RPMI7951 (cell line): Measurements from ENCODE around the gene ABCD1. TPM values are rescaled to one million over a fixed set of nuclear protein-coding genes. Genes with fewer than 3 reads are reported as not detected.

Source experiments
- DNase-seq: peaks from one replicate; pipeline ENCODE4 v3.0.0-alpha.2; 2012; ENCODE audit warnings: low read depth
- total RNA-seq: library from RNA; depleted of rRNA; stranded (reverse); fragments of >200 nt; shearing (Covaris generic); gene quantifications from 2 replicates; pipeline ENCODE4 v1.2.3, GENCODE V29; 2014

ABCD1 gene
- total RNA-seq, 1 experiment from 2014 or later = 7.0 TPM

GRCh38 chrX:153773741-153774575, 49.3 kb downstream of the ABCD1 start:
- DNase-seq = no peak

- DNase-seq = no peak
Observed at GRCh38 chrX:153774576-153775292, 50.1 kb downstream of the ABCD1 start.

- DNase-seq = no peak
Observed at GRCh38 chrX:153775293-153776119, 50.9 kb downstream of the ABCD1 start.

GRCh38 chrX:153776120-153776599, 51.5 kb downstream of the ABCD1 start:
- DNase-seq = no peak

- no peak for DNase-seq
Observed at GRCh38 chrX:153776611-153777045, 52.0 kb downstream of the ABCD1 start.

- DNase-seq = no peak
Observed at GRCh38 chrX:153777261-153778090, 52.8 kb downstream of the ABCD1 start.

GRCh38 chrX:153778181-153778580, 53.5 kb downstream of the ABCD1 start:
- DNase-seq = no peak

GRCh38 chrX:153778684-153779101, 54.0 kb downstream of the ABCD1 start:
- DNase-seq = no peak

- no peak for DNase-seq
Observed at GRCh38 chrX:153779891-153780677, 55.4 kb downstream of the ABCD1 start.

- DNase-seq = peak; percentile 54
Observed at GRCh38 chrX:153780678-153781427, 56.2 kb downstream of the ABCD1 start, which contains the start of gene SRPK3. Gene SRPK3, plus strand, starts transcription at chrX:153781041. Its CDS starts 46 bp downstream, at chrX:153781087.

GRCh38 chrX:153781428-153782047, 56.9 kb downstream of the ABCD1 start:
- DNase-seq = no peak

- DNase-seq = no peak
Observed at GRCh38 chrX:153782313-153782712, 57.7 kb downstream of the ABCD1 start.

GRCh38 chrX:153782871-153783270, 58.2 kb downstream of the ABCD1 start:
- DNase-seq = no peak

GRCh38 chrX:153783378-153784013, 58.8 kb downstream of the ABCD1 start:
- DNase-seq = no peak

GRCh38 chrX:153784325-153784967, 59.8 kb downstream of the ABCD1 start:
- DNase-seq = no peak

- DNase-seq = no peak
Observed at GRCh38 chrX:153786669-153787068, 62.0 kb downstream of the ABCD1 start.

- no peak for DNase-seq
Observed at GRCh38 chrX:153789654-153790053, 65.0 kb downstream of the ABCD1 start.
